GM12891 (cell line): ENCODE results near the gene KRT9.

ENCODE experiments used
- POLR2A ChIP-seq: IDR thresholded peaks from 2 replicates; pipeline ENCODE4 v1.6.1; 2011; ENCODE audit warnings: low read depth, low read length, control low read depth
- POLR2AphosphoS5 ChIP-seq: IDR thresholded peaks from 2 replicates; pipeline ENCODE4 v1.6.1; 2011; ENCODE audit warnings: low read depth, low read length, control low read depth
- POU2F2 ChIP-seq: IDR thresholded peaks from 2 replicates; pipeline ENCODE4 v1.6.1; 2011; ENCODE audit warnings: low read depth, mild to moderate bottlenecking, control low read depth, low read length, moderate library complexity
- SPI1 ChIP-seq: IDR thresholded peaks from 2 replicates; pipeline ENCODE4 v1.6.1; 2011; ENCODE audit warnings: low read depth, low read length, control low read depth
- TAF1 ChIP-seq: IDR thresholded peaks from 2 replicates; pipeline ENCODE4 v1.6.1; 2011; ENCODE audit warnings: low read depth, low read length, control low read depth

DNA sequence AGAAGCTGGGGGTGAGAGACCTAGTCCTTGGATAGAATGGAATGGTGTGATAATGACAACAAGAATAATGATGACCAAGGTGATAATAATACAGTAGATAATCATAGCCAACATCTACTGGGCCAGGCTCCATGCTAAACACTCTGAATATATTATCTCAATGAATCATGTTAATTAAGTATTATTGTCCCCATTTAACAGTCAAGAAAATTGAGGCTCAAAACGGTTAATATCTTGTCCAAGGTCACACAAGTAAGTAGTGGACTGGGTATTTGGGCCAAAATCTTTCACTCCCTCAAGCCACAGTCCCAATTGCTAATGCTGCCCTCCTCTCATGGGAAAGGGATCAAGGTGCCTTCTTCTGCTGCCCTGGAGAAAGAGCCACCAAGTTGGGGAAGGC, 39.9 kb downstream of the KRT9 start:
- TF ChIP-seq POLR2A (no peak), POU2F2 (no peak), SPI1 (no peak), POLR2AphosphoS5 (no peak), TAF1 (no peak)
